Measurements from ENCODE around the gene SIDT2.
"Not testable (repeated sequence)": the region's sequence is repeated elsewhere in the genome, so short reads cannot be mapped to it uniquely, and the experiment has no call there.

SIDT2 gene

GRCh38 chr11:117178210-117179034, at the start of gene SIDT2:
Gene SIDT2, plus strand, starts transcription at chr11:117178743. Its CDS starts 521 bp downstream, at chr11:117179264.
- peak; percentile 95 for ATAC-seq
- TF ChIP-seq CREB5 (CRISPR knock-in tag; IDR thresholded peaks at IDR 0.05; ENCODE audit: low read depth) (no peak), ZC3H10 (CRISPR knock-in tag; IDR thresholded peaks at IDR 0.05) (no peak), SNAI2 (CRISPR knock-in tag; IDR thresholded peaks at IDR 0.05) (no peak), BACH2 (CRISPR knock-in tag; IDR thresholded peaks at IDR 0.05; ENCODE audit: borderline replicate concordance) (no peak), TCF4 (CRISPR knock-in tag; IDR thresholded peaks at IDR 0.05; ENCODE audit: borderline replicate concordance) (no peak), GLIS3 (CRISPR knock-in tag; IDR thresholded peaks at IDR 0.05) (no peak), ZNF8 (CRISPR knock-in tag; IDR thresholded peaks at IDR 0.05) (no peak), ZFP3 (CRISPR knock-in tag; IDR thresholded peaks at IDR 0.05) (no peak), PPARA (CRISPR knock-in tag; IDR thresholded peaks at IDR 0.05; ENCODE audit: borderline replicate concordance) (no peak), ESRRG (CRISPR knock-in tag; IDR thresholded peaks at IDR 0.05) (no peak), TSHZ2 (CRISPR knock-in tag; IDR thresholded peaks at IDR 0.05) (no peak), ZNF565 (CRISPR knock-in tag; conservative IDR thresholded peaks at IDR 0.05; ENCODE audit: low read depth) (no peak)
- TF ChIP-seq, protein P1, sequence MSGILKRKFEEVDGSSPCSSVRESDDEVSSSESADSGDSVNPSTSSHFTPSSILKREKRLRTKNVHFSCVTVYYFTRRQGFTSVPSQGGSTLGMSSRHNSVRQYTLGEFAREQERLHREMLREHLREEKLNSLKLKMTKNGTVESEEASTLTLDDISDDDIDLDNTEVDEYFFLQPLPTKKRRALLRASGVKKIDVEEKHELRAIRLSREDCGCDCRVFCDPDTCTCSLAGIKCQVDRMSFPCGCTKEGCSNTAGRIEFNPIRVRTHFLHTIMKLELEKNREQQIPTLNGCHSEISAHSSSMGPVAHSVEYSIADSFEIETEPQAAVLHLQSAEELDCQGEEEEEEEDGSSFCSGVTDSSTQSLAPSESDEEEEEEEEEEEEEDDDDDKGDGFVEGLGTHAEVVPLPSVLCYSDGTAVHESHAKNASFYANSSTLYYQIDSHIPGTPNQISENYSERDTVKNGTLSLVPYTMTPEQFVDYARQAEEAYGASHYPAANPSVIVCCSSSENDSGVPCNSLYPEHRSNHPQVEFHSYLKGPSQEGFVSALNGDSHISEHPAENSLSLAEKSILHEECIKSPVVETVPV (CRISPR knock-in tag; IDR thresholded peaks at IDR 0.05), result no peak

GRCh38 chr11:117130396-117130795, 48.1 kb upstream of the SIDT2 start:
- not testable (repeated sequence) for ATAC-seq

DNA sequence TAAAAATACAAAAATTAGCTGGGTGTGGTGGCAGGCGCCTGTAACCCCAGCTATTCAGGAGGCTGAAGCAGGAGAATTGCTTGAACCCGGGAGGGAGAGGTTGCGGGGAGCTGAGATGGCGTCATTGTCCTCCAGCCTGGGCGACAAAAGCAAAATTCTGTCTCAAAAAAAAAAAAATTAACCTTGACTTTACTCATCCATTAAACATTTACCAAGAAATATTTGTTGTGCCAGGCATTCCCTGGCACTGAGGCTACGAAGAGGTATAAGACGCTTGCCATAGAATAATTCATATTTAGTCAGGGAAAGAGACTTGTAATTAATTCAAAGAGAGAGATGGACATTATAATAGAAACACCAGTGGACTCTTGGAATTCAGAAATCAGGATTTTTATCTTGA, 47.7 kb upstream of the SIDT2 start:
- ATAC-seq, result no peak
- no peak for TF ChIP-seq PATZ1 (CRISPR knock-in tag; IDR thresholded peaks at IDR 0.05; ENCODE audit: borderline replicate concordance)
- TF ChIP-seq CSDC2 (CRISPR knock-in tag; IDR thresholded peaks at IDR 0.05), result no peak
- TF ChIP-seq ARNTL (CRISPR knock-in tag; IDR thresholded peaks at IDR 0.05; ENCODE audit: borderline replicate concordance, low read depth), result no peak
- TF ChIP-seq ZNF8 (CRISPR knock-in tag; IDR thresholded peaks at IDR 0.05), result no peak
- TF ChIP-seq, protein P1 (CRISPR knock-in tag; IDR thresholded peaks at IDR 0.05), result no peak
- TF ChIP-seq, protein P2, sequence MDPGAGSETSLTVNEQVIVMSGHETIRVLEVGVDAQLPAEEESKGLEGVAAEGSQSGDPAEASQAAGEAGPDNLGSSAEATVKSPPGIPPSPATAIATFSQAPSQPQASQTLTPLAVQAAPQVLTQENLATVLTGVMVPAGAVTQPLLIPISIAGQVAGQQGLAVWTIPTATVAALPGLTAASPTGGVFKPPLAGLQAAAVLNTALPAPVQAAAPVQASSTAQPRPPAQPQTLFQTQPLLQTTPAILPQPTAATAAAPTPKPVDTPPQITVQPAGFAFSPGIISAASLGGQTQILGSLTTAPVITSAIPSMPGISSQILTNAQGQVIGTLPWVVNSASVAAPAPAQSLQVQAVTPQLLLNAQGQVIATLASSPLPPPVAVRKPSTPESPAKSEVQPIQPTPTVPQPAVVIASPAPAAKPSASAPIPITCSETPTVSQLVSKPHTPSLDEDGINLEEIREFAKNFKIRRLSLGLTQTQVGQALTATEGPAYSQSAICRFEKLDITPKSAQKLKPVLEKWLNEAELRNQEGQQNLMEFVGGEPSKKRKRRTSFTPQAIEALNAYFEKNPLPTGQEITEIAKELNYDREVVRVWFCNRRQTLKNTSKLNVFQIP (CRISPR knock-in tag; IDR thresholded peaks at IDR 0.05; ENCODE audit: borderline replicate concordance, low read depth), result no peak
- no peak for TF ChIP-seq OSR1 (CRISPR knock-in tag; IDR thresholded peaks at IDR 0.05)
- TF ChIP-seq ZFP30 (CRISPR knock-in tag; IDR thresholded peaks at IDR 0.05), result no peak
- no peak for TF ChIP-seq TOX (CRISPR knock-in tag; IDR thresholded peaks at IDR 0.05; ENCODE audit: borderline replicate concordance)
- no peak for TF ChIP-seq SNAI2 (CRISPR knock-in tag; IDR thresholded peaks at IDR 0.05)
- no peak for TF ChIP-seq ZC3H10 (CRISPR knock-in tag; IDR thresholded peaks at IDR 0.05)
- no peak for TF ChIP-seq TSHZ2 (CRISPR knock-in tag; IDR thresholded peaks at IDR 0.05)
- no peak for TF ChIP-seq RARB (CRISPR knock-in tag; IDR thresholded peaks at IDR 0.05)
- TF ChIP-seq BACH2 (CRISPR knock-in tag; IDR thresholded peaks at IDR 0.05; ENCODE audit: borderline replicate concordance), result no peak
- no peak for TF ChIP-seq ZNF70 (CRISPR knock-in tag; IDR thresholded peaks at IDR 0.05)
- no peak for TF ChIP-seq CREB5 (CRISPR knock-in tag; IDR thresholded peaks at IDR 0.05; ENCODE audit: low read depth)

All from SK-N-SH treated with all-trans-retinoic acid at 6 μM for 48 hours (cell line).